K562 (cell line): ENCODE data around the gene VIPR1. TPM values are rescaled to one million over a fixed set of nuclear protein-coding genes. Genes with fewer than 3 reads are reported as not detected.

ENCODE experiments used
- GMEB1 ChIP-seq: fragments of 250-450 bp; sonication (Bioruptor Pico); IDR thresholded peaks from 2 replicates; pipeline ENCODE4 v1.4.0; 2020; ENCODE audit warnings: mild to moderate bottlenecking
- GTF2B ChIP-seq: IDR thresholded peaks from 2 replicates; pipeline ENCODE4 v1.6.1; 2011; ENCODE audit not compliant: insufficient read length; ENCODE audit errors: extremely low read depth
- KAT8 ChIP-seq: fragments of 450-650 bp; IDR thresholded peaks from 2 replicates; pipeline ENCODE4 v1.6.1; 2016; ENCODE audit warnings: low read depth, mild to moderate bottlenecking
- PRPF4 ChIP-seq: fragments of 200-400 bp; formaldehyde crosslinking; IDR thresholded peaks from one replicate; pipeline ENCODE4 v1.6.1; 2017; ENCODE audit warnings: low read length, low read depth, mild to moderate bottlenecking; ENCODE audit not compliant: insufficient read depth, poor library complexity, severe bottlenecking
- THAP7 ChIP-seq: fragments of 250-450 bp; sonication (Bioruptor Pico); IDR thresholded peaks from 2 replicates; pipeline ENCODE4 v1.5.0; 2021
- ZNF165 ChIP-seq: fragments of 250-450 bp; sonication (Bioruptor Pico); IDR thresholded peaks from 2 replicates; pipeline ENCODE4 v1.4.0; 2020; ENCODE audit warnings: borderline replicate concordance
- ZNF431 ChIP-seq: sonication (generic); formaldehyde crosslinking; IDR thresholded peaks from 2 replicates; pipeline ENCODE4 v1.8.0; 2022; ENCODE audit warnings: mild to moderate bottlenecking, missing genetic modification reagents
- ZNF639 ChIP-seq, 2 experiments: fragments of 200-800 bp in 1 of 2; sonication (Bioruptor generic) in 1 of 2; sonication (generic) in 1 of 2; formaldehyde crosslinking in 1 of 2; IDR thresholded peaks in 1 of 2; conservative IDR thresholded peaks in 1 of 2; 2 replicates each; pipeline versions ENCODE4 v1.5.0 to v1.6.1; 2016 to 2020; ENCODE audit warnings: missing compliant biosample characterization in 1 of 2, missing genetic modification characterization in 1 of 2, missing genetic modification reagents in 1 of 2
- polyA plus RNA-seq, 8 experiments: library from polyadenylated mRNA; depleted of rRNA in 4 of 8; stranded (reverse) in 5 of 8; unstranded in 3 of 8; fragments of >200 nt; fragmentation: Nextera tagmentation in 2 of 8; fragmentation: Illumina TruSeq in 1 of 8; extraction: Ambion mirVana in 2 of 8; extraction: Trizol in 1 of 8; gene quantifications; 2 replicates each; pipeline versions ENCODE4 v1.2.1 to v1.2.3, GENCODE V29; 2011 to 2014; ENCODE audit warnings: inconsistent platforms in 1 of 8, missing spikeins in 1 of 8
- total RNA-seq, 7 experiments: library from RNA; depleted of rRNA in 6 of 7; stranded (reverse); fragments of >200 nt in 6 of 7; fragmentation: Illumina TruSeq in 2 of 7; extraction: Trizol in 2 of 7; gene quantifications; 2 replicates each; pipeline versions ENCODE4 v1.2.1 to v1.2.3, GENCODE V29; 2011 to 2021; ENCODE audit warnings: low replicate concordance in 1 of 7

The VIPR1 gene
- total and polyA plus RNA-seq, 9 of the 15 experiments (the other 6 are each of a cell fraction or from before 2014, with no cell fraction given) = 0.04 to 0.38 (median 0.12) TPM; not detected in 3

- no peak for TF ChIP-seq GMEB1
- TF ChIP-seq KAT8 = no peak
- no peak for TF ChIP-seq GTF2B
- no peak for TF ChIP-seq ZNF165 (CRISPR knock-in tag)
- TF ChIP-seq ZNF431 (CRISPR knock-in tag) = no peak
- no peak for TF ChIP-seq ZNF639 (CRISPR knock-in tag; conservative IDR thresholded peaks at IDR 0.05 in 1 of 2, IDR thresholded peaks at IDR 0.05 in 1 of 2)
- no peak for TF ChIP-seq THAP7 (CRISPR knock-in tag)
- no peak for TF ChIP-seq PRPF4
Measured at GRCh38 chr3:42463093-42463492, 39.4 kb upstream of the VIPR1 start (continued).
